Liver (tissue), 3 donors: ENCODE results near the gene ADARB1.

Experiments
- EGR1 ChIP-seq, 2 donors: IDR thresholded peaks; 2 replicates each; pipeline ENCODE4 v1.6.1; 2016 to 2018; ENCODE audit warnings: antibody characterized with exemption in 2 of 2, low read depth in 2 of 2
- FOXA1 ChIP-seq: IDR thresholded peaks from 2 replicates; pipeline ENCODE4 v1.6.1; 2016; ENCODE audit warnings: antibody characterized with exemption
- GABPA ChIP-seq, 2 donors: IDR thresholded peaks in 1 of 2; conservative IDR thresholded peaks in 1 of 2; 2 replicates each; pipeline ENCODE4 v1.6.1; 2016; ENCODE audit warnings: antibody characterized with exemption in 2 of 2, mild to moderate bottlenecking in 1 of 2, moderate library complexity in 1 of 2
- HNF4A ChIP-seq, 2 donors: conservative IDR thresholded peaks; 2 replicates each; pipeline ENCODE4 v1.6.1; 2016; ENCODE audit warnings: antibody characterized with exemption in 2 of 2, mild to moderate bottlenecking in 2 of 2
- MAX ChIP-seq: IDR thresholded peaks from 2 replicates; pipeline ENCODE4 v1.6.1; 2016; ENCODE audit warnings: antibody characterized with exemption
- RAD21 ChIP-seq, 2 donors: IDR thresholded peaks; 2 replicates each; pipeline ENCODE4 v1.6.1; 2016; ENCODE audit warnings: antibody characterized with exemption in 2 of 2, mild to moderate bottlenecking in 2 of 2
- REST ChIP-seq: IDR thresholded peaks from 2 replicates; pipeline ENCODE4 v1.6.1; 2016; ENCODE audit warnings: antibody characterized with exemption, mild to moderate bottlenecking
- RXRA ChIP-seq, 2 donors: IDR thresholded peaks; 2 replicates each; pipeline ENCODE4 v1.6.1; 2017 to 2018; ENCODE audit warnings: antibody characterized with exemption in 2 of 2, mild to moderate bottlenecking in 1 of 2
- SP1 ChIP-seq: IDR thresholded peaks from 2 replicates; pipeline ENCODE4 v1.6.1; 2018; ENCODE audit warnings: antibody characterized with exemption, mild to moderate bottlenecking
- TAF1 ChIP-seq: conservative IDR thresholded peaks from 2 replicates; pipeline ENCODE4 v1.6.1; 2016; ENCODE audit warnings: antibody characterized with exemption, mild to moderate bottlenecking
- YY1 ChIP-seq: IDR thresholded peaks from 2 replicates; pipeline ENCODE4 v1.6.1; 2016; ENCODE audit warnings: antibody characterized with exemption, mild to moderate bottlenecking
- TF ChIP-seq, protein P1 (sequence below): fragments of 150-350 bp; IDR thresholded peaks from 2 replicates; pipeline ENCODE4 v1.5.1; 2017; ENCODE audit warnings: improper control_type of control experiment, low read depth, low read length; ENCODE audit not compliant: missing input control
- donor health status: healthy.
- donor health status: healthy.

- TF ChIP-seq, protein P1, sequence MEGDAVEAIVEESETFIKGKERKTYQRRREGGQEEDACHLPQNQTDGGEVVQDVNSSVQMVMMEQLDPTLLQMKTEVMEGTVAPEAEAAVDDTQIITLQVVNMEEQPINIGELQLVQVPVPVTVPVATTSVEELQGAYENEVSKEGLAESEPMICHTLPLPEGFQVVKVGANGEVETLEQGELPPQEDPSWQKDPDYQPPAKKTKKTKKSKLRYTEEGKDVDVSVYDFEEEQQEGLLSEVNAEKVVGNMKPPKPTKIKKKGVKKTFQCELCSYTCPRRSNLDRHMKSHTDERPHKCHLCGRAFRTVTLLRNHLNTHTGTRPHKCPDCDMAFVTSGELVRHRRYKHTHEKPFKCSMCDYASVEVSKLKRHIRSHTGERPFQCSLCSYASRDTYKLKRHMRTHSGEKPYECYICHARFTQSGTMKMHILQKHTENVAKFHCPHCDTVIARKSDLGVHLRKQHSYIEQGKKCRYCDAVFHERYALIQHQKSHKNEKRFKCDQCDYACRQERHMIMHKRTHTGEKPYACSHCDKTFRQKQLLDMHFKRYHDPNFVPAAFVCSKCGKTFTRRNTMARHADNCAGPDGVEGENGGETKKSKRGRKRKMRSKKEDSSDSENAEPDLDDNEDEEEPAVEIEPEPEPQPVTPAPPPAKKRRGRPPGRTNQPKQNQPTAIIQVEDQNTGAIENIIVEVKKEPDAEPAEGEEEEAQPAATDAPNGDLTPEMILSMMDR = peak; percentile 92
- TF ChIP-seq RAD21 (IDR thresholded peaks at IDR 0.05) (peak; percentile 90 to 97), MAX (no peak), SP1 (no peak), EGR1 (IDR thresholded peaks at IDR 0.05; ENCODE audit: low read depth in 2 of 2) (no peak), TAF1 (no peak), RXRA (IDR thresholded peaks at IDR 0.05) (no peak), FOXA1 (no peak), GABPA (IDR thresholded peaks at IDR 0.05 in 1 of 2, conservative IDR thresholded peaks at IDR 0.05 in 1 of 2) (no peak), YY1 (no peak), REST (no peak), HNF4A (conservative IDR thresholded peaks at IDR 0.05) (peak in 1 of 2 donors; percentile 10)
Observed at GRCh38 chr21:45140346-45140940, 66.1 kb downstream of the ADARB1 start.
